NCI-H2171 (cell line): ENCODE measurements around the gene KLHDC10.
"Not testable (repeated sequence)": the region's sequence is repeated elsewhere in the genome, so short reads cannot be mapped to it uniquely, and the experiment has no call there.

Source experiments
- DNase-seq: peaks from one replicate; lab custom pipeline; 2025; lab: John Stamatoyannopoulos, UW

The KLHDC10 gene

GRCh38 chr7:130156140-130156539 is 85.8 kb downstream of the KLHDC10 start:
- DNase-seq: no peak

GRCh38 chr7:130157700-130158099 is 87.4 kb downstream of the KLHDC10 start:
- DNase-seq: no peak

DNA sequence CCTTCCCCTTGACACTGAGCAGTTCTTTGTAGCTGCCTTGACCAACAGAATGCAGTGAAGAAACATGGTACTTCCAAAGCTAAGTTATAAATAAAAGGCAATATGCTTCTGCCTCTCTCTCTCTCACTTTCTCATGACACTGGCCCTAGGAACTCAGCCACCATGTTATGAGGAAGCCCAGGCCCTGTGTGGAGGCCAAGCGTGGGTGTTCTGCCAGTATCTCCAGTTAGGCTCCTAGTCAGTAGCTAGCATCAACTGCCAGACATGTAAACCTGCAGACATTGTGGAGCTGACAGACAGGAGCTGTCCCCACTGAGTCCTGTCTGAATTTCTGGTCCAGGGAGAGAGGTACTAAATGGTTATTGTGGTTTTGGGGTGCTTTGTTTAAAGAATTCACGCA is 89.7 kb downstream of the KLHDC10 start:
- no peak for DNase-seq

DNA sequence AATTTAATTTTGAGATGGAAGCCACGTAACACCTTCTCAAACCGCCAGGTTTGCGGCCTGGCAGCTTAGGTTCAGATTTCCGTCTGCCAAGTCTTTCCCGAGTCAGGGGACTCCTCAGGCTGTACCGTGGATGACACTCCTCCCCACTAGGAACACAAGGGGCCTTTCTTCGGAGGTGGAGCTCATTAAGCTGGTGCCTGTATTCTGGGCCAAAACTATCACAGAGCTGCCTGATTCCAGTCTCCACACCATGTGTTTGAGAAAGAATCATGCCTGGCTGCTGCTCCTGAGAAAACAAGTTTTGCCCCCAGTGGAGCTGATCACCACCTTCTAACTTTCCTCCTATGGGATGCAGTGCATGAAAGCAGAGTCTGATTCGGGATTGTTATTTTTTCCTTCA is 90.1 kb downstream of the KLHDC10 start:
- DNase-seq: no peak

- no peak for DNase-seq
Observed at GRCh38 chr7:130162196-130162595, 91.9 kb downstream of the KLHDC10 start.

DNA sequence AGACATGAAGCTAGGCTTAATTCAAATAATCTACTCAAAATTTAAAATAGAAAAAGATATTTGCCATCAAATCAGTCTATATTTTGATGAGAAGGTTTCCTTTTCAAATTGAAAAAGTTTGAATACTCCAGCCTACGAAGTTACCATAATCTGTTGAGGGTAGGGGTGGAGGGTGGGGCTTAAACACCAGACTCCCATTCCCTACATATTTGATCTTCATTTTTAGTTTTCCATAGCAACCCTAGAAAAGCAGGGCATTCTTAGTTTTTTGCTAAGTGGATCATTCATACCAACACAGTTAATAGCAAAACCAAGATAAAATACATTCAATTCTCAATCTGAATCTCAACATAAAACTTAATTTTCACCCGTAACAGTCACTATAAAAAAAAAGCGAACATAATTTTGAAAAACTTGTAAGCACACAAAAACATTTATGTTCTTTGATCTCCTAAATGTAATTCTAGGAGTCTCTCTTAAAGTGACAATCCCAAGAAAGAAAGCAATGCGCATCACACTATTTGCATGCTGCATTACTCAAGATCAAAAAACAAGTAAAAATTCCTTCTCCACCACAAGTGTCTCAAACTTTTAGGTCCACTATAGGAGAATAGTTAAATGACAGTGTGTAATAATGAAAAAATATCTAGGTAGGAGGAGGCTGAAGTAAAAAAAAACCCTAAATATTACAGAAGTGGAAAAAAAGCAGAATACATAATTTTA is 104.1 kb downstream of the KLHDC10 start:
- DNase-seq: no peak

DNA sequence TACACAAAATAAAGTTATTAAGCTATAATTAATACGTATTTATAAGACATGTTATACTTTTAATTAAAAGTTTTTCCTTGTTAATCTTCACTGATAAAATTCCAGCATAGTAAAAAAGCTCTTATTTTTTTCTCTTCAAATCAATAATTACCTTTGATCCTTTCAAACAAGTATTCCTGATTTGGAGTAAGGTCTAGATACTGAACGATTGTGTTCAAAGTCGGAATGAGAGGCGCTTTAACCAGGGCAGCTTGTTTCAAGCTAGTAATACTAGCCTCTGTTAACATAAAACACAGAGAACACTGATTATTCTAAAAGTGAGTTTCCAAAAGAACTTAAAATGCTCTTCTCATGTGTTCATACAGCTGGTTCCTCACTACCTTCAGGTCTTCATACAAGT is 107.9 kb downstream of the KLHDC10 start:
- DNase-seq: no peak

GRCh38 chr7:130179631-130180030 is 109.3 kb downstream of the KLHDC10 start:
- DNase-seq: no peak

- DNase-seq: no peak
Observed at GRCh38 chr7:130180571-130181262, 110.4 kb downstream of the KLHDC10 start.

GRCh38 chr7:130181263-130181605 is 110.9 kb downstream of the KLHDC10 start:
- no peak for DNase-seq

- DNase-seq: no peak
Observed at GRCh38 chr7:130182990-130183389, 112.7 kb downstream of the KLHDC10 start.

GRCh38 chr7:130184349-130184748 is 114.0 kb downstream of the KLHDC10 start:
- DNase-seq: not testable (repeated sequence)
